Fibroblast of skin of left quadriceps (primary cell): Measurements from ENCODE around the gene DKKL1.

Experiments used
- DNase-seq, 2 experiments: peaks; one replicate each; pipeline ENCODE4 v3.0.0-alpha.2; 2013; ENCODE audit warnings: low read depth in 2 of 2

Gene DKKL1

GRCh38 chr19:49422407-49423070 is 58.9 kb downstream of the DKKL1 start:
- no peak for DNase-seq

- no peak for DNase-seq
Observed at GRCh38 chr19:49423071-49423984, 59.7 kb downstream of the DKKL1 start, which contains the start of gene PTH2. Gene PTH2 (minus strand): TSS chr19:49423441. CDS start chr19:49423339, 102 bp downstream.

DNA sequence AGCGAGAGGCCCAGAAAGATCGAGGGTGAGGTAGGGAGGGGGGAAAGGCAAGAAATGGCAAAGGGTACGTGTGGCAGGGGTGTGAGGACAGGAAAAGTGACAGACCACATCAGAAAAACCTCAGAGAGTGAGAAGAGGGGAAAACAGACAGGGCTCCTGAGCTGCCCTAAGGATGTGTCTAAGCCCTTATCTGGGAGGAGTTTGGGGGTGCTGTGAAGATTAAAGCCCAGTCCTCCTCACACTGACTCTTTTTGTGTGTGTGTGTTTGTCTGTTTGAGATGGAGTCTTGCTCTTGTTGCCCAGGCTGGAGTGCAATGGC is 60.3 kb downstream of the DKKL1 start:
- DNase-seq: no peak
